Measurements from ENCODE around the gene CNTRL.

GRCh38 chr9:121053544-121053943 is 21.2 kb upstream of the CNTRL start:
- TF ChIP-seq CTCF (IDR thresholded peaks at IDR 0.05; ENCODE audit: low read depth, low read length, missing input control) (no peak), YY1 (IDR thresholded peaks at IDR 0.05) (no peak), ATF3 (IDR thresholded peaks at IDR 0.05) (no peak), ZBTB33 (IDR thresholded peaks at IDR 0.05) (peak; percentile 27), EGR1 (IDR thresholded peaks at IDR 0.05; ENCODE audit: low read depth in 2 of 2) (no peak)

All from liver (tissue), 3 donors.